DOHH2 (cell line): Measurements from ENCODE around the gene SYCN.

Source experiments
- H3F3A ChIP-seq: fragments of 200-600 bp; sonication (generic), shearing (Covaris generic); 2 replicates; pipeline ENCODE4 v1.6.0; 2016; ENCODE audit warnings: antibody characterized with exemption, mild to moderate bottlenecking; ENCODE audit not compliant: control insufficient read depth, insufficient read depth
- H3K27ac ChIP-seq: fragments of 200-600 bp; sonication (generic); 2 replicates; pipeline ENCODE4 v1.5.1; 2014; ENCODE audit warnings: low read depth, mild to moderate bottlenecking, low read length, moderate library complexity
- H3K27me3 ChIP-seq: fragments of 200-600 bp; sonication (generic); 2 replicates; pipeline ENCODE4 v1.6.1; 2014; ENCODE audit warnings: mild to moderate bottlenecking, low read length, mixed read lengths; ENCODE audit not compliant: control insufficient read depth
- H3K36me3 ChIP-seq: fragments of 200-600 bp; sonication (generic); 2 replicates; pipeline ENCODE4 v1.6.1; 2014; ENCODE audit warnings: mild to moderate bottlenecking, low read length, moderate library complexity, mixed read lengths; ENCODE audit not compliant: control insufficient read depth
- H3K4me1 ChIP-seq: fragments of 200-600 bp; sonication (generic); 2 replicates; pipeline ENCODE4 v1.6.1; 2014; ENCODE audit warnings: mild to moderate bottlenecking, low read length, mixed read lengths; ENCODE audit not compliant: control insufficient read depth
- H3K4me2 ChIP-seq: fragments of 200-600 bp; sonication (generic); 2 replicates; pipeline ENCODE4 v1.6.0; 2014; ENCODE audit warnings: mild to moderate bottlenecking, low read length, moderate library complexity
- H3K4me3 ChIP-seq: fragments of 200-600 bp; sonication (generic); 2 replicates; pipeline ENCODE4 v1.5.1; 2014; ENCODE audit warnings: mild to moderate bottlenecking, low read length, mixed read lengths
- H3K79me2 ChIP-seq: fragments of 200-600 bp; sonication (generic); 2 replicates; pipeline ENCODE4 v1.6.1; 2014; ENCODE audit warnings: mild to moderate bottlenecking, low read length, mixed read lengths; ENCODE audit not compliant: control insufficient read depth
- H3K9me2 ChIP-seq: fragments of 200-600 bp; sonication (generic); replicated peaks from 2 replicates; pipeline ENCODE4 v1.6.1; 2014; ENCODE audit warnings: mild to moderate bottlenecking, low read length, mixed read lengths; ENCODE audit not compliant: control insufficient read depth
- H3K9me3 ChIP-seq: fragments of 200-600 bp; sonication (generic); 2 replicates; pipeline ENCODE4 v1.6.1; 2014; ENCODE audit warnings: antibody characterized with exemption, low read length, mixed read lengths; ENCODE audit not compliant: control insufficient read depth, insufficient read depth
- H4K20me1 ChIP-seq: fragments of 200-600 bp; sonication (generic); 2 replicates; pipeline ENCODE4 v1.6.0; 2014; ENCODE audit warnings: low read depth, mild to moderate bottlenecking, antibody characterized with exemption, low read length, moderate library complexity; ENCODE audit not compliant: control insufficient read depth, insufficient read depth
- CTCF ChIP-seq: fragments of 200-600 bp; sonication (generic); IDR thresholded peaks from one replicate; pipeline ENCODE4 v1.5.1; 2014; ENCODE audit warnings: antibody characterized with exemption, mild to moderate bottlenecking, low read depth, low read length; ENCODE audit not compliant: poor library complexity, severe bottlenecking
- EZH2phosphoT487 ChIP-seq: fragments of 200-600 bp; sonication (generic); IDR thresholded peaks from 2 replicates; pipeline ENCODE4 v1.6.1; 2017; ENCODE audit warnings: borderline replicate concordance, mild to moderate bottlenecking, antibody characterized with exemption, low read length, moderate library complexity, mixed read lengths

Gene SYCN

GRCh38 chr19:39155741-39156140, 48.3 kb downstream of the SYCN start:
- no peak overlapping the region for H3K4me2 ChIP-seq
- no peaks in the 10 kb centered on the region for H3K27me3 ChIP-seq
- no peaks in the 10 kb centered on the region for H3K9me3 ChIP-seq
- H3F3A ChIP-seq: no peaks in the 10 kb centered on the region
- no peaks in the 10 kb centered on the region for H3K36me3 ChIP-seq
- no peak overlapping the region for H3K27ac ChIP-seq
- H3K4me1 ChIP-seq: no peaks in the 10 kb centered on the region
- no peaks in the 10 kb centered on the region for H3K9me2 ChIP-seq
- TF ChIP-seq EZH2phosphoT487 (no peak), CTCF (no peak)
- no peaks in the 10 kb centered on the region for H4K20me1 ChIP-seq
- 0 out of 2 replicates have a peak, but pooled peaks cover 5% of the 10 kb centered on the region for H3K79me2 ChIP-seq
- no peak overlapping the region for H3K4me3 ChIP-seq

GRCh38 chr19:39155114-39155700, 48.9 kb downstream of the SYCN start:
- Histone ChIP-seq H3K4me3 (no peak overlapping the region), H3K9me3 (no peaks in the 10 kb centered on the region), H3K4me1 (no peaks in the 10 kb centered on the region), H4K20me1 (no peaks in the 10 kb centered on the region), H3K27me3 (no peaks in the 10 kb centered on the region), H3K36me3 (no peaks in the 10 kb centered on the region), H3K4me2 (no peak overlapping the region), H3K79me2 (0 out of 2 replicates have a peak, but pooled peaks cover 5% of the 10 kb centered on the region), H3F3A (no peaks in the 10 kb centered on the region), H3K9me2 (no peaks in the 10 kb centered on the region), H3K27ac (no peak overlapping the region)
- no peak for TF ChIP-seq CTCF
- no peak for TF ChIP-seq EZH2phosphoT487

DNA sequence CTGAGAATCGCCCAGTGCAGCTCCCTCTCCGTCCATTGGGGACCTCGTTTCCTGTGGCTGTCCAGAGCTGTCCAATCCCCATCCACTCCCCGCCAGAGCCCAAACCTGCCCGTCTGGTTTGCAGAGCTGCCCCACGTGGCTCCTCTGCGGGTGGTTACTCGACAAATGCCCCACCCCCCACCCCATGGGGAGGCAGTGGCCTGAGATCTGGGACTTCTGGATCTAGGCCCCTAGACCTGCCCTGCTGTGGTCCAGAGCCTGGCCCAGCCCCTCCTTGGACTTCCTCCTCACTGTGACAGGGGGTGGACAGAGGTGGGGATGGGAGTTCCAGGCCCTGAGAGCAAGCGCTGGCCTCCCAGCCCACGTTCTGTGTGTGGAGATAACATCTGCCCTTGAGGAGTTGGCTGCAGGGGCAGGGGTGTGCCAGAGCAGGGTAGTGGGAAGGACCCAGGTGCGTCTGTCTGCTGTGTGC, 49.4 kb downstream of the SYCN start:
- H4K20me1 ChIP-seq: no peaks in the 10 kb centered on the region
- no peak for TF ChIP-seq EZH2phosphoT487
- TF ChIP-seq CTCF: no peak
- no peak overlapping the region for H3K4me2 ChIP-seq
- H3K27ac ChIP-seq: no peak overlapping the region
- no peaks in the 10 kb centered on the region for H3K9me2 ChIP-seq
- H3K27me3 ChIP-seq: no peaks in the 10 kb centered on the region
- H3K9me3 ChIP-seq: no peaks in the 10 kb centered on the region
- H3K4me1 ChIP-seq: no peaks in the 10 kb centered on the region
- no peaks in the 10 kb centered on the region for H3F3A ChIP-seq
- H3K36me3 ChIP-seq: no peaks in the 10 kb centered on the region
- H3K4me3 ChIP-seq: no peak overlapping the region
- 0 out of 2 replicates have a peak, but pooled peaks cover 5% of the 10 kb centered on the region for H3K79me2 ChIP-seq
